Esophagus (tissue), 2 donors: Measurements from ENCODE around the gene TTLL1. TPM values are rescaled to one million over a fixed set of nuclear protein-coding genes. Genes with fewer than 3 reads are reported as not detected.

Source experiments
- H3K27ac ChIP-seq, 2 donors: one replicate each; pipeline ENCODE4 v1.5.1; 2013; ENCODE audit warnings: low read depth in 2 of 2, mild to moderate bottlenecking in 2 of 2, inconsistent platforms in 1 of 2, low read length in 1 of 2, moderate library complexity in 1 of 2
- H3K27me3 ChIP-seq, 2 donors: one replicate each; pipeline ENCODE4 v1.6.1; 2013; ENCODE audit warnings: low read length in 2 of 2, control low read depth in 1 of 2, mild to moderate bottlenecking in 1 of 2; ENCODE audit not compliant: insufficient read depth in 2 of 2, control insufficient read depth in 1 of 2
- H3K36me3 ChIP-seq, 2 donors: one replicate each; pipeline ENCODE4 v1.6.1; 2013; ENCODE audit warnings: low read length in 1 of 2; ENCODE audit not compliant: control insufficient read depth in 2 of 2, insufficient read depth in 2 of 2
- H3K4me1 ChIP-seq, 2 donors: one replicate each; pipeline ENCODE4 v1.6.1; 2013; ENCODE audit warnings: low read length in 1 of 2; ENCODE audit not compliant: control insufficient read depth in 2 of 2, insufficient read depth in 2 of 2
- H3K4me3 ChIP-seq, 2 donors: one replicate each; pipeline ENCODE4 v1.5.1; 2013; ENCODE audit warnings: low read length in 2 of 2, mild to moderate bottlenecking in 2 of 2, low read depth in 1 of 2, moderate library complexity in 1 of 2
- H3K9me3 ChIP-seq, 2 donors: one replicate each; pipeline ENCODE4 v1.6.1; 2013; ENCODE audit warnings: mild to moderate bottlenecking in 2 of 2, low read depth in 1 of 2, low read length in 1 of 2, moderate library complexity in 1 of 2; ENCODE audit not compliant: control insufficient read depth in 2 of 2, insufficient read depth in 1 of 2
- WGBS, 2 donors: extraction: QIAGEN DNeasy Blood & Tissue Kit; methylation state at CpG; one replicate each; pipeline ENCODE4 v1.1.7; 2013; 5-methylcytosine and 5-hydroxymethylcytosine counted together
- polyA plus RNA-seq, 2 donors: library from polyadenylated mRNA; stranded (reverse); fragments of 200-250 nt; gene quantifications; one replicate each; pipeline ENCODE4 v1.2.3, GENCODE V29; 2013
- donor health status: healthy with polysubstance abuse.
- donor health status: Bipolar disorder and iron deficiency.

TTLL1 gene
- polyA plus RNA-seq, 2 donors: 2.2 to 2.4 TPM

- Histone ChIP-seq H3K27me3 (no peaks in the 10 kb centered on the region), H3K36me3 (no peaks in the 10 kb centered on the region), H3K4me1 (peaks cover 9 to 12% of the 10 kb centered on the region in 2 donors), H3K4me3 (no peak overlapping the region), H3K9me3 (no peaks in the 10 kb centered on the region), H3K27ac (no peak overlapping the region)
- 77 to 92% methylated on average over 4 of the region's 4 CpGs for WGBS, 2 donors
Observed at GRCh38 chr22:43009444-43009843, 79.7 kb downstream of the TTLL1 start.

GRCh38 chr22:43008921-43009320 is 80.3 kb downstream of the TTLL1 start:
- no peak overlapping the region for H3K4me3 ChIP-seq
- WGBS, 2 donors: 63 to 70% methylated on average over 4 of the region's 4 CpGs
- H3K9me3 ChIP-seq: no peaks in the 10 kb centered on the region
- no peak overlapping the region for H3K27ac ChIP-seq
- peaks cover 9 to 11% of the 10 kb centered on the region in 2 donors for H3K4me1 ChIP-seq
- H3K36me3 ChIP-seq: no peaks in the 10 kb centered on the region
- H3K27me3 ChIP-seq: no peaks in the 10 kb centered on the region

GRCh38 chr22:43008509-43008908 is 80.7 kb downstream of the TTLL1 start:
- no peak overlapping the region for H3K27ac ChIP-seq
- H3K4me1 ChIP-seq: peaks cover 8 to 9% of the 10 kb centered on the region in 2 donors
- WGBS, 2 donors: 90 to 93% methylated on average over 4 of the region's 4 CpGs
- no peaks in the 10 kb centered on the region for H3K36me3 ChIP-seq
- H3K4me3 ChIP-seq: no peak overlapping the region
- H3K27me3 ChIP-seq: no peaks in the 10 kb centered on the region
- H3K9me3 ChIP-seq: no peaks in the 10 kb centered on the region

GRCh38 chr22:43007519-43008102 is 81.6 kb downstream of the TTLL1 start:
- H3K4me1 ChIP-seq: peaks cover 6 to 7% of the 10 kb centered on the region in 2 donors
- no peaks in the 10 kb centered on the region for H3K27me3 ChIP-seq
- H3K9me3 ChIP-seq: no peaks in the 10 kb centered on the region
- H3K36me3 ChIP-seq: no peaks in the 10 kb centered on the region
- H3K27ac ChIP-seq: peak overlapping the region in 1 of 2 donors; percentile 16
- WGBS, 2 donors: 61 to 62% methylated on average over 5 of the region's 5 CpGs
- no peak overlapping the region for H3K4me3 ChIP-seq

- no peaks in the 10 kb centered on the region for H3K36me3 ChIP-seq
- WGBS, 2 donors: 90 to 94% methylated on average over 7 of the region's 7 CpGs
- H3K4me3 ChIP-seq: no peak overlapping the region
- H3K27ac ChIP-seq: no peak overlapping the region
- peaks cover 10% of the 10 kb centered on the region in 2 donors for H3K4me1 ChIP-seq
- no peaks in the 10 kb centered on the region for H3K9me3 ChIP-seq
- no peaks in the 10 kb centered on the region for H3K27me3 ChIP-seq
Observed at GRCh38 chr22:43006753-43007152, 82.4 kb downstream of the TTLL1 start.

- Histone ChIP-seq H3K27ac (no peak overlapping the region), H3K9me3 (no peaks in the 10 kb centered on the region), H3K4me1 (peaks cover 11 to 12% of the 10 kb centered on the region in 2 donors), H3K27me3 (no peaks in the 10 kb centered on the region), H3K36me3 (no peaks in the 10 kb centered on the region), H3K4me3 (no peak overlapping the region)
- 97 to 99% methylated on average over 5 of the region's 5 CpGs for WGBS, 2 donors
Observed at GRCh38 chr22:43006016-43006505, 83.1 kb downstream of the TTLL1 start.

- 62 to 79% methylated on average over 2 of the region's 2 CpGs for WGBS, 2 donors
- H3K27me3 ChIP-seq: no peaks in the 10 kb centered on the region
- peaks cover 14 to 16% of the 10 kb centered on the region in 2 donors for H3K4me1 ChIP-seq
- H3K36me3 ChIP-seq: no peaks in the 10 kb centered on the region
- no peak overlapping the region for H3K4me3 ChIP-seq
- H3K9me3 ChIP-seq: no peaks in the 10 kb centered on the region
- H3K27ac ChIP-seq: peak overlapping the region in 1 of 2 donors; percentile 57
Observed at GRCh38 chr22:43005106-43005505, 84.1 kb downstream of the TTLL1 start.

- Histone ChIP-seq H3K36me3 (no peaks in the 10 kb centered on the region), H3K27ac (no peak overlapping the region), H3K4me1 (peaks cover 16% of the 10 kb centered on the region in 2 donors), H3K9me3 (no peaks in the 10 kb centered on the region), H3K4me3 (no peak overlapping the region), H3K27me3 (no peaks in the 10 kb centered on the region)
- WGBS, 2 donors: 54 to 71% methylated on average over 13 of the region's 13 CpGs
Observed at GRCh38 chr22:43004362-43005035, 84.7 kb downstream of the TTLL1 start.

- H3K27me3 ChIP-seq: no peaks in the 10 kb centered on the region
- peaks cover 0 to 4% of the 10 kb centered on the region in 2 donors for H3K9me3 ChIP-seq
- no peak overlapping the region for H3K27ac ChIP-seq
- H3K4me1 ChIP-seq: peaks cover 12 to 16% of the 10 kb centered on the region in 2 donors
- WGBS, 2 donors: 32 to 34% methylated on average over 5 of the region's 5 CpGs
- H3K36me3 ChIP-seq: no peaks in the 10 kb centered on the region
- no peak overlapping the region for H3K4me3 ChIP-seq
Observed at GRCh38 chr22:43002202-43002586, 87.0 kb downstream of the TTLL1 start.
